Measurements from ENCODE around the gene PTPRG.
A peak's percentile ranks its signal among the peaks of the same experiment; 100 is the strongest.

PTPRG gene

DNA sequence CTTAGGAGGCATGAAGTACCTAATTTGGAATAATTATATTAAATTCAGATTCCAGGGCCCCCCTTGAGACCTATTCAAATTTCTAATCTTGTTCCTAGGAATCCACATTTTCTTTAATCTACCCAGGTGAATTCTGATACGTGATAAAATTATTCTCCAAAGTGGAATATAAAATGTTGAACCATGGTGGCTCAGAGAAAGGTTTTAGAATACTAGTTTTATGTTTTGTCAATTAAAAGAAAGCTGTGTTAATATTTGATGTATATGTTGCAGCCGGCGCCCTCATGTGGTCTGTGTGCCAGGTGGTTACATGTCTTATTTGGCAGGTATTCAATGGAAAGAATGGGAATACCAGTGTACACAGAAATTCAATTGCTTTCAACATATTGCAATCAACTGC is 490.1 kb downstream of the PTPRG start:
- Histone ChIP-seq H3K4me1 (ENCODE audit: insufficient read depth, poor library complexity, severe bottlenecking) (no peaks in the 10 kb centered on the region), H3K9me3 (ENCODE audit: severe bottlenecking) (no peaks in the 10 kb centered on the region), H3K4me3 (ENCODE audit: severe bottlenecking) (no peak overlapping the region), H3K27ac (ENCODE audit: poor library complexity, severe bottlenecking) (no peak overlapping the region), H3K27me3 (ENCODE audit: insufficient read depth, poor library complexity, severe bottlenecking) (no peaks in the 10 kb centered on the region), H3K36me3 (ENCODE audit: low read depth) (no peaks in the 10 kb centered on the region)
- ATAC-seq (ENCODE audit: low read depth) = no peak
- no peak for DNase-seq (ENCODE audit: low spot score)
- TF ChIP-seq, protein P1, sequence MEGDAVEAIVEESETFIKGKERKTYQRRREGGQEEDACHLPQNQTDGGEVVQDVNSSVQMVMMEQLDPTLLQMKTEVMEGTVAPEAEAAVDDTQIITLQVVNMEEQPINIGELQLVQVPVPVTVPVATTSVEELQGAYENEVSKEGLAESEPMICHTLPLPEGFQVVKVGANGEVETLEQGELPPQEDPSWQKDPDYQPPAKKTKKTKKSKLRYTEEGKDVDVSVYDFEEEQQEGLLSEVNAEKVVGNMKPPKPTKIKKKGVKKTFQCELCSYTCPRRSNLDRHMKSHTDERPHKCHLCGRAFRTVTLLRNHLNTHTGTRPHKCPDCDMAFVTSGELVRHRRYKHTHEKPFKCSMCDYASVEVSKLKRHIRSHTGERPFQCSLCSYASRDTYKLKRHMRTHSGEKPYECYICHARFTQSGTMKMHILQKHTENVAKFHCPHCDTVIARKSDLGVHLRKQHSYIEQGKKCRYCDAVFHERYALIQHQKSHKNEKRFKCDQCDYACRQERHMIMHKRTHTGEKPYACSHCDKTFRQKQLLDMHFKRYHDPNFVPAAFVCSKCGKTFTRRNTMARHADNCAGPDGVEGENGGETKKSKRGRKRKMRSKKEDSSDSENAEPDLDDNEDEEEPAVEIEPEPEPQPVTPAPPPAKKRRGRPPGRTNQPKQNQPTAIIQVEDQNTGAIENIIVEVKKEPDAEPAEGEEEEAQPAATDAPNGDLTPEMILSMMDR (IDR thresholded peaks at IDR 0.05; ENCODE audit: poor library complexity, severe bottlenecking) = peak; percentile 73

DNA sequence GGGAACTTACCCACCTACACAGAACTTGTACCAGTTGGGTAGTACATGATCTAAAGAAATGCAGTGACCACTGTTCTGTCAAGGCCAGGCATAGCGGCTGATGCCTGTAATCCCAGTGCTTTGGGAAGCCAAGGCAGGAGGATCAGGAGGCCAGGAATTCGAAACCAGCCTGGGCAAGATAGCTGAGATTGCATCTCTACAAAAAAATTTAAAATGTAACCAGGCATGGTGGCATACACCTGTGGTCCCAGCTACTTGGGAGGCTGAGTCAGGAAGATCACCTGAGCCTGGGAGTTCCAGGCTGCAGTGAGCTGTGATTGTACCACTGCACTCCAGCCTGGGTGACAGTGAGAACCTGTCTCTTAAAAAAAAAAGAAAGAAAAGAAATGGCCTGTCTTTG is 491.0 kb downstream of the PTPRG start:
- Histone ChIP-seq H3K4me1 (ENCODE audit: insufficient read depth, poor library complexity, severe bottlenecking) (no peaks in the 10 kb centered on the region), H3K4me3 (ENCODE audit: severe bottlenecking) (no peak overlapping the region), H3K27me3 (ENCODE audit: insufficient read depth, poor library complexity, severe bottlenecking) (no peaks in the 10 kb centered on the region), H3K9me3 (ENCODE audit: severe bottlenecking) (no peaks in the 10 kb centered on the region), H3K27ac (ENCODE audit: poor library complexity, severe bottlenecking) (no peak overlapping the region), H3K36me3 (ENCODE audit: low read depth) (no peaks in the 10 kb centered on the region)
- no peak for ATAC-seq (ENCODE audit: low read depth)
- TF ChIP-seq, protein P1 (IDR thresholded peaks at IDR 0.05; ENCODE audit: poor library complexity, severe bottlenecking) = no peak
- DNase-seq (ENCODE audit: low spot score) = no peak

DNA sequence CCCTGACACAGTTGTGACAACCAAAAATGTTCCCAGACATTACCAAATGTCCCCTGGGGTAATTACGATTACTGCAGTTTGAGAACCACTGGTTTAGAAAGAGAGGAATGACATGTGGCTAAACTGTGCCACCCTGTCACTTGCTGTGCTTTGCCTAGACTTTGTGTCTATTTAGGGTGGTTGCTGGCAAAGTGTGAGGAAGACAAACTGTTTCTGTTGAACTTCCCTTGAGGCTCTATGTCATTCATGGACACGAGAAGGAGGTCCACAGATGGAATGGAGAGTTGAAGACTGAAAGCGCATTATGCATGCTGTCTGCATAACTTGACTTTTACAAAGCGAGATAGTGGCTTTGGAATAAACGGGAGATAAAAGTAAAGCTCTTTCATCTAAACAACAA is 495.3 kb downstream of the PTPRG start:
- no peaks in the 10 kb centered on the region for H3K4me1 ChIP-seq (ENCODE audit: insufficient read depth, poor library complexity, severe bottlenecking)
- no peak overlapping the region for H3K27ac ChIP-seq (ENCODE audit: poor library complexity, severe bottlenecking)
- DNase-seq (ENCODE audit: low spot score) (no peak), ATAC-seq (ENCODE audit: low read depth) (no peak)
- H3K27me3 ChIP-seq (ENCODE audit: insufficient read depth, poor library complexity, severe bottlenecking) = no peaks in the 10 kb centered on the region
- no peaks in the 10 kb centered on the region for H3K9me3 ChIP-seq (ENCODE audit: severe bottlenecking)
- H3K36me3 ChIP-seq (ENCODE audit: low read depth) = no peaks in the 10 kb centered on the region
- TF ChIP-seq, protein P1 (IDR thresholded peaks at IDR 0.05; ENCODE audit: poor library complexity, severe bottlenecking) = no peak
- no peak overlapping the region for H3K4me3 ChIP-seq (ENCODE audit: severe bottlenecking)

DNA sequence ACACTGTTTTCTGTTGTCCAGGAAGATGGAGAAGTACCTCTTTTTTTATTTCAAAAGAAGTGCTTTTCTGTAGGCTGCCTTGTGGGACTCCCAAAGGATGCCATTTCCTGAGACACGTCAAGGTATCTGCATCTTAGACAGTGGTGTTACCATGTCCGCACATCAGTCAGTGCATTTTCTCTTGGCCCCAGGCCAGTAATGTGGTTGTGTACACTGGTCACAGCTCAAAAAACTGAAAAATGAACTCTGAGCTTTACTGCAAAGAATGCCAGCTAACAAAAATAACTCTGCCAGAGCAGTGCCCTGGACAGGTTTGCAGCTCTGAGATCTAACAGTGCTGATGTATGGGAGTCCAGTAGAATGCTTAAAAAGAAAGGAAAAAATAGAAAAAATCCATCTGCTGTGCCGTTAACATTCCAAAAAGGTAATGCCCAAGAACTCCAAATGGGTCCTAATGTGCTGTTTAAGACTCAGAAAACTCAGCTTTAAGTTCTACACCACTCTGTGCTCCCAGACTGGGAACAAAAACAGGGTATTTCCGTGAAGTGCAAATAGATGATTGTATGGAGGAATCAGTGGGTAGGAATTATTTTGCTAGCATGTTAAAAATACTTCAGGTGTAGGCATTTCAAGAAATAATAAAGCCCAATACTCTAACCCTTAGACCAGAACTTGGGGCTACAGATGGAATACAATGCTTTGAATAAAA is 496.1 kb downstream of the PTPRG start:
- TF ChIP-seq, protein P1 (IDR thresholded peaks at IDR 0.05; ENCODE audit: poor library complexity, severe bottlenecking) = no peak
- Histone ChIP-seq H3K4me1 (ENCODE audit: insufficient read depth, poor library complexity, severe bottlenecking) (no peaks in the 10 kb centered on the region), H3K36me3 (ENCODE audit: low read depth) (no peaks in the 10 kb centered on the region), H3K9me3 (ENCODE audit: severe bottlenecking) (no peaks in the 10 kb centered on the region), H3K4me3 (ENCODE audit: severe bottlenecking) (no peak overlapping the region), H3K27ac (ENCODE audit: poor library complexity, severe bottlenecking) (no peak overlapping the region), H3K27me3 (ENCODE audit: insufficient read depth, poor library complexity, severe bottlenecking) (no peaks in the 10 kb centered on the region)
- no peak for DNase-seq (ENCODE audit: low spot score)
- ATAC-seq (ENCODE audit: low read depth) = no peak

DNA sequence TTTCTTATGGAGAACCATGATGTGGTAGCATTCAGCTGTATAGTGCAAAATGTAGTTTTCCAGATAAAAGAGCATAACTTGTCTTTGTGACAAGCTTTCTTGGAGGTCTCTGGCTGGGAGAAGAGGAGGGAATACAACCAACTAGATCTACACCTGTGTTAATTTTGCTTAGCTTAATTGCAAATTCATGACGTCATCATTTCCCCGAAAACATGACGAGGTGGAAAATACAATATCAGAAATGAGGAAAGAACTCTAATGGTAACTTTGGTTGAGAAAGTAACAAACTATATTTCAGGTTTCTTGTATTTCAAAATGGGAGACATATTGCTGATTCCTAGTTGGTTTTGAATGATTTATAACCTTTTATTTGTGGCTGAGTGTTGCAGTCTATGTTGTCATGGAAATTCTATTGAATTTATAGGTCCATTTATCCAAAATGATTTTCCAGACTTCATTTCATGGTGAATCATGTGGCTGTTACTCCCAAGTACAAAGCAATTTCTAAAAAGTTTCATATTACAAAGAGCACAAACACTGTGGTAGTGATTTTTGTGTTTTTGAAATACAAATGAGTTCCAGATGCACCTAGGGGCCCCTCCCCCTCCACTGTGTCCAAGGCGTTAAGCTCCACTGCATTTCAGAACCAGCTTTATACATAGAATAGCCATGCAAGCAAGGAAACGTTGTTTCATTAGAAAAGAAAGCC is 504.8 kb downstream of the PTPRG start:
- no peak for ATAC-seq (ENCODE audit: low read depth)
- Histone ChIP-seq H3K4me1 (ENCODE audit: insufficient read depth, poor library complexity, severe bottlenecking) (no peaks in the 10 kb centered on the region), H3K27ac (ENCODE audit: poor library complexity, severe bottlenecking) (no peak overlapping the region), H3K9me3 (ENCODE audit: severe bottlenecking) (no peaks in the 10 kb centered on the region), H3K27me3 (ENCODE audit: insufficient read depth, poor library complexity, severe bottlenecking) (no peaks in the 10 kb centered on the region), H3K36me3 (ENCODE audit: low read depth) (no peaks in the 10 kb centered on the region), H3K4me3 (ENCODE audit: severe bottlenecking) (no peak overlapping the region)
- DNase-seq (ENCODE audit: low spot score) = no peak
- TF ChIP-seq, protein P1 (IDR thresholded peaks at IDR 0.05; ENCODE audit: poor library complexity, severe bottlenecking) = no peak

Measured in RWPE2 (cell line).